IPS-18c (cell line): Measurements from ENCODE around the gene TENT5D.
"Not testable (repeated sequence)": the region's sequence is repeated elsewhere in the genome, so short reads cannot be mapped to it uniquely, and the experiment has no call there.

Experiments
- H3K4me3 ChIP-seq: 2 replicates; pipeline ENCODE4 v1.7.0; 2013; ENCODE audit warnings: low read depth, mild to moderate bottlenecking, low read length, moderate library complexity; ENCODE audit not compliant: insufficient read depth
- H3K9me3 ChIP-seq: one replicate; pipeline ENCODE4 v1.6.1; 2013; ENCODE audit warnings: mild to moderate bottlenecking, low read length, moderate library complexity; ENCODE audit not compliant: control insufficient read depth, insufficient read depth

Gene TENT5D

DNA sequence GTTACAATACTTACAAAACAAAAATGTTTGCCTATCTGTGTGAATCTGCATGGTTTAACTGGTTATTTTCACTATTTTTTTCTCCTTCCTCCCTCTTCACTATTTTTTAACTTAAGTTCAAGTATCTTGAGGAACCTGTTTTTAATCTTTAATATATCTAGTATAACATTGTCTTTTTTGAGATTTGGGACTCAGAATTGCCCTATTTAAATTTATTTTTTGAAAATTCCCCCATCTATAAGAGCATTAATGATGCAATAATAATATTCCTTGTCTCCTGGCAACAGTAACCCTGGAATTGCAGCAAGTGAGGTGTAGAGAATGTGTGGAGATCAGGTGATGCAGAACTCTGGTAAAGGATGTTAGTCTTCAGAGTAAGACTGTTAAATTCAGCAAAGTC is at the start of gene TENT5D:
TSS of gene TENT5D (plus strand) at position 301 of the 400 bp plus-strand sequence. CDS start 22,093 bp downstream, outside the sequence.
- Histone ChIP-seq H3K4me3 (no peak within 1 kb of the TSS), H3K9me3 (peaks cover 8% of the 10 kb centered on the region)

DNA sequence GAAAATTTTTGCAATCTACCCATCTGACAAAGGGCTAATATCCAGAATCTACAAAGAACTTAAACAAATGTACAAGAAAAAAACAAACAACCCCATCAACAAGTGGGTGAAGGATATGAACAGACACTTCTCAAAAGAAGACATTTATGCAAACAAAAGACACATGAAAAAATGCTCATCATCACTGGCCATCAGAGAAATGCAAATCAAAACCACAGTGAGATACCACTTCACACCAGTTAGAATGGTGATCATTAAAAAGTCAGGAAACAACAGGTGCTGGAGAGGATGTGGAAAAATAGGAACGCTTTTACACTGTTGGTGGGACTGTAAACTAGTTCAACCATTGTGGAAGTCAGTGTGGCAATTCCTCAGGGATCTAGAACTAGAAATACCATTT is 34.6 kb upstream of the TENT5D start:
- not testable (repeated sequence) for H3K9me3 ChIP-seq, H3K4me3 ChIP-seq

DNA sequence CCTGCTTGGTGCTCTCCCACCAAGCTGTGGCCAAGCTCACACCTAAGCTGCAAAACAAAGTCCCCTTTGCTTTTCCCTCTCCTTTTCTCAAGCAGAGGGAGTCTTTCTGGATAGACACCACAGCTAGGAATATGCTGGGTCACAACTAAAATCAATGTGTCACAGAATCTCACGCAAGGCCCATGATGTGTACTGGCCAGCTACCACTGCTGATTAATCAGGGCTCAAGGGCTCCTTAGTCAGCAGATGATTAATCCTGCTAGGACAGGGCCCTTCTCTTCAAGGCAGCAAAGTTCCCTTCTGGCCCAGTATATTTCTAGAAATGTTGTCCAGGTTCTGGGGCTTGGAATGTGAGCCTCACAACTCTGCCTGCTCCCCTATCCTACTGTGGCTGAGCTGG is 32.0 kb upstream of the TENT5D start:
- Histone ChIP-seq H3K4me3 (no peak overlapping the region; the same call in 1 of the 2 replicates), H3K9me3 (peaks cover 5% of the 10 kb centered on the region)

DNA sequence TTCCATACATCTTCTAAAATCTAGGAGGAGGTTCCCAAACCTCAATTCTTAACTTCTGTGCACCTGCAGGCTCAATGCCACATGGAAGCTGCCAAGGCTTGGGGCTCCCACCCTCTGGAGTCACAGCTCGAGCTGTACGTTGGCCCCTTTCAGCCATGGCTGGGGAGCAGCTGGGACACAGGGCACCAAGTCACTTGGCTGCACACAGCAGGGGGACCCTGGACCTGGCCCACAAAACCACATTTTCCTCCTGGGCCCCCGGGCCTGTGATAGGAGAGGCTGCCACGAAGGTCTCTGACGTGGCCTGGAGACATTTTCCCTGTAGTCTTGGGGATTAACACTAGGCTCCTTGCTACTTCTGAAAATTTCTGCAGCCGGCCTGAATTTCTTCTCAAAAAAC is 8.2 kb upstream of the TENT5D start:
- Histone ChIP-seq H3K9me3 (peaks cover 7% of the 10 kb centered on the region), H3K4me3 (no peak overlapping the region)

DNA sequence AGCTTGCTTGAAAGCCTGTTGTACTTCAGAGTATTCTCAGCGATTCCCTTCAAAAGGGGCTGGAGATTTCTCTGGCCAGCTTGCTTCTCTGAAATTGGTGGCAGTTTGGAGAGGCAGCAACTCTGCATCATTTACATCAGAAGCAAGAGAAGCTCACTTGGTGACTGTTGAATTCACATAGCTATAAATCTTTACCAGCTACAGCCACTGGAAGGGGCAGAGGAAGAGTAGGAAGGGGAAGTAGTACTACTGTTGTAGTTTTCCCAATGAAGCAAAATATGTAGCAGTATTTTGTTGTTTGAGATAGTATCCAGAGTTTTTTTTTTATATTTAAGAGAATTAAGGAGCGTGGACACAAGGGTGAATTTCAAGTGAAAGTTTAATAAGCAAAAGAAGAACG is 2.8 kb downstream of the TENT5D start:
- peaks cover 5% of the 10 kb centered on the region for H3K9me3 ChIP-seq
- no peak overlapping the region for H3K4me3 ChIP-seq

DNA sequence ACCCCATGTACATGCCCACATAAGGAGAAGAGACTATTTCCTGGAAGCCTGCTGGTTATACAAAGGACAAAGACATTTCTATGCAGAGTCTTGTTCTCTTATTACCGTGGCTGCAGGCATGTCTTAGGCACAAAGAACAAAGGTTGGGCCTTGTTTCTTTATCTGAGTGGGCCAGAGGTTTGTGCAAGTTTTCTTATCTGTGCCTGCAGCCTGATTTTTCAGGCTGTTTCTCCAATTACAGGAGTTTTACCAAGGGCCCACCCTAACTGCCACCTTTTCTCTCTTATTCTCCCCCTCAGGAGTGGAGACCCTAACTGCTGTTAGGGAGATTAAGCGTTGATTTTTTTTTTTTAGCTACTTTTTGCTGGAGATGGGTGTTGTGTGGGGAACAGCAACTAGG is 3.5 kb downstream of the TENT5D start:
- Histone ChIP-seq H3K9me3 (peaks cover 5% of the 10 kb centered on the region), H3K4me3 (no peak overlapping the region)

DNA sequence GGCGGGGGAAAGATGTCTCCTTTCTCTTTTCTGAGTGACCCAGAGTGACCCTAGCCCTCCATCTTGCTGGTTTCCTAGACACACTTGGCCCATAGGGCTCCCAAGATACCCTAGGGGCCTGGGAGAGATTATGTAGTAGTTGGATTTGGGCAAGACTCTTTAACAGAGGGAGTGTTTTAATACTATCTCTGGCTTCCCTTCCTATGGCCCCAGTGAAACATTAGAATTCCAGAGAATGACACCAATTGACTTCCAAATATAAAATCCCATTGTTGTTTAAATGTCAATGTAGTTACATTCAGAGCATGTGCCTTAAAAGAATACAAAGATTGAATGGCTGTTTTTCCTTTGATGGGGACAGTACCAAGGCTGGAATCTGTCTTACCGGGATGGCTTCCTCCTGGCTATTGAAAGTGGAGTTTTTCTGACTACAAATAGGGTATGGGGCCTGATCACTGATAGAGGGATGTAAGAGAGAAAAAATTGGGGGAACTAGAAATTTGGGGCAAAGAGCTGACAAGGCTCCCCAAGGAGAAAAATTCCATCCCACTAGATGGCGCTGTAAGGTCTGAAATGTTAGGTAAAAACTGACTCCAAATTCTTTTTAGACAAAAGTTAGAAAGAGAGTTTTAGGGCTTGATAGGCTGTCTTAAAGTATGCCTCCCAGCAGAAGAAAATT is 10.7 kb downstream of the TENT5D start:
- Histone ChIP-seq H3K4me3 (no peak overlapping the region; the same call in 1 of the 2 replicates), H3K9me3 (peaks cover 9% of the 10 kb centered on the region)

DNA sequence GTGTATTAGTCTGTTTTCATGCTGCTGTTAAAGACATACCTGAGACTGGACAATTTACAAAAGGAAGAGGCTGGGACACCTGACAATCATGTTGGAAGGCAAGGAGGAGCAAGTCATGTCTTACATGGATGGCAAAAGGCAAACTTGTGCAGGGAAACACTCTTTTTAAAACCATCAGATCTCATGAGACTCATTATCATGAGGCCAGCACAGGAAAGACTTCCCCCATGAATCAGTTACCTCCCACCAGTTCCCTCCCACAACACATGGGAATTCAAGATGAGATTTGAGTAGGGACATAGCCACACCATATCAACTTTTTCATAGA is 11.2 kb downstream of the TENT5D start:
- Histone ChIP-seq H3K9me3 (peaks cover 9% of the 10 kb centered on the region), H3K4me3 (no peak overlapping the region)

DNA sequence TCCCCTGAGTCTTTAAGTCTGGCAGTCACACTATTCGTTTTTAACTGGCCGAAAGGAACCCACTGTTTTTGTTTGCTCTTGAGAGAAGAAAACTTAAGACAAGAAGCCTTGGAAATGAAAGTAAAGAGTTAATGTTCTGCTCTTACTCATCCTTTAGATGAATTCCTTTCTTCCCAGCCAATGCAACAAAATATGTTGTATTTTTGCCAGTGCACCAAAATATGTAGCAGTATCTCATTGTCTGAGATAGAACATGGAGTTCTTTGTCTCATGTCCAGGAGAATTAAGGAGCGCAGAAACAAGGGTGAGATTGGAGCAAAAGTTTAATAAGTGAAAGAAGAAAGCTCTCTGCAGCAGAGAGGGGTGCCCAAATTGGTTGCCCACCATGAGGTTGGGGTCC is 12.2 kb downstream of the TENT5D start:
- H3K9me3 ChIP-seq = peaks cover 9% of the 10 kb centered on the region

DNA sequence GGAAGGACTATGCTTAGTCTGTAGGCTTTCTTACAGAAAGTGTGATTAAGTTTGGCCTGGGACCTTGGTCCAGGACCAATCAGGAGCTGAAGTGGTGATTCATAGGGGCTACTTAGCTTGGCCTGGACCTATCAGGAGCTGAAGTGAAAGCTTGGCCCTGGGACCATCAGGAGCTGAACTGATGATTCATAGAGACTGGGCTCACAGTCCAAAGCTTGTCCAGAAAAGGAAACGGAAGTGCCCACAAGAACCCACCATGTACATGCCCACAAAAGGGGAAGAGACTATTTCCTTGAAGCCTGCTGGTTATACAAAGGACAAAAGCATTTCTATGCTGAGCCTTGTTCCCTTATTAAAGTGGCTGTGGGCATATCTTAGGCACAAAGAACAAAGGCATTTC is 12.6 kb downstream of the TENT5D start:
- Histone ChIP-seq H3K9me3 (peaks cover 9% of the 10 kb centered on the region), H3K4me3 (no peak overlapping the region)

More for the DNA sequence above, 12.2 kb downstream of the TENT5D start:
- no peak overlapping the region for H3K4me3 ChIP-seq

DNA sequence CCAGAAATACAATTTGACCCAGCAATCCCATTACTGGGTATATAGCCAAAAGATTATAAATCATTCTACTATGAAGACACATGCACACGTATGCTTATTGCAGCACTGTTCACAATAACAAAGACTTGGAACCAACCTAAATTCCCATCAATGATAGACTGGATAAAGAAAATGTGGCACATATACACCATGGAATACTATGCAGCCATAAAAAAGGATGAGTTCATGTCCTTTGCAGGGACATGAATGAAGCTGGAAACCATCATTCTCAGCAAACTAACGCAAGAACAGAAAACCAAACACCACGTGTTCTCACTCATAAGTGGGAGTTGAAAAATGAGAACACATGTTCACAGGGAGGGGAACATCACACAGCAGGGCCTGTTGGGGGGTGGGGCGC is 47.9 kb downstream of the TENT5D start:
- not testable (repeated sequence) for H3K9me3 ChIP-seq, H3K4me3 ChIP-seq

DNA sequence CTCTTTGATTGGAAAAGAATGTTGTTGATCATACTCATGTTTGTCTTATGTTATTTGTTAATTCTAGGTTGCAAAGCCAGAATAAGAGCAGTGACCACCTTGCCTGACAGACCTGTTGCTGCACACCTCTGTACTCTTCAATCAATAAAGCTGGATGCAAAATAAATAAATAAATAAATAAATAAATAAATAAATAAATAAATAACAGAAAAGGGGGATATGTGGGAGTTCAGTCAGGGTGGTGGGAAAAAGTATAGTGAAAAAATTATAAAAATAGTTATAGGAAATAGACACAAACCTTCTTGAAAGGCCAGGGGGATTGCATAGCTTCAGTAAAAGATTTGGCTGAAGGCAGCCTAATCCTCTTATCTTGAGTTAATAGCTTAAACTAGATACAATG is 51.3 kb downstream of the TENT5D start:
- no peak overlapping the region for H3K4me3 ChIP-seq
- no peaks in the 10 kb centered on the region for H3K9me3 ChIP-seq

DNA sequence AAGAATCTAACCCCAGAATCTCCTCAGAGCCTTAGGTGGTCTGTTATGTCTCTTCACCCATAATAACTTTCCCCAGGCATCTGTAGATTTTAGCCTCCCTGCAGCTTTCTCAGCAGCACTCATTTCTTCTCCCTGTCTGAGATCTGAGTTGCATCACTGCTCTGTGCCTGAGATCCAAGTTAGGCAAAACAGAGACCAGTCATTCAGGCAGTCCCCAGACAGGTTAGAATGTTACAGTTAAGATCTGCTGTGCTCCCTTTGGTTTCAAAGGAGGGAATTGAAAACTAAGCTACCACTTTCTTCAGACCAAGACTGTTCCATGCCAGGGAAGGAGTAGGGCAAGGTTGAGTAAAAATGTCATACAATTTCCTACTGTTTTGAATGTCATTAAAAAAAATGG is 65.3 kb downstream of the TENT5D start:
- H3K9me3 ChIP-seq = peaks cover 3% of the 10 kb centered on the region
- H3K4me3 ChIP-seq = no peak overlapping the region

DNA sequence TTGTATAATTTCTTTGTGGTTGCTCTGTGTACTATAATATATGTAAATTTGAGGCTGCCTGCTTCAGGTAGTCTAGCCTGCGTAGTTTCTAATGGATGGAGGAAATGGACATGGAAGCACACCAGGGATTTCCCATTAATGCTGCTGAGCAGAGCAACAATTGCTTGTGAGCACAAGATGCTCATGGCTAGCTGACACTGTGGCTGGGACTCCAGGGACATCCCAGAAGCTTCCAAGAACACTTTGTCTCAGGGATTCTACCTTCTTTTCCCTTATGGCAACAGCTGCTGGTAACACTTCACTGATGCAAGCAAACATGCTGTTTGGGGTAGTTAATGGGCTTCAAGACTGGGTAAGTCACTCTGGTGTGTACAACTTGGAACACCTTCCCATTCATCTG is 66.1 kb downstream of the TENT5D start:
- Histone ChIP-seq H3K9me3 (peaks cover 3% of the 10 kb centered on the region), H3K4me3 (no peak overlapping the region)

DNA sequence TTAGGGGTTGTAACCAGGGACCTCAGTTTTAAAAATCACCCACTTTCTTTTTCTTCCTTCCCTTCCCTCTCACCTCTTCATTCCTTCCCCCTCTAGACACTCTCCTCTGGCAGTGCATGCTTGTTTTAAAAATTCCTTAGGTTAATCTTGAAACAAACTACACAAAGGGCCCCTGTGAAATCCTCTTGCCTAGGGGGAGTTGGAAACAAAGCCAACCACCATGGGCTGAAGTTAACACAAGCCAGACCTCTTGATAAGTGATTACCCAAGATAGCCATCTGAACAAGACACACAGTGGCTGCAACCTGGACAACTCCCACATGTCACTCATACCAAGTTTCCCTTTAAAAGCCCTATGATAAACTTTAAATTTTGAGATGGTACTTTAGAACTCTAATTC is 68.9 kb downstream of the TENT5D start:
- Histone ChIP-seq H3K9me3 (no peaks in the 10 kb centered on the region), H3K4me3 (no peak overlapping the region)
